ENCODE results near the gene XPR1. TPM values are rescaled to one million over a fixed set of nuclear protein-coding genes. Genes with fewer than 3 reads are reported as not detected.
A peak's percentile ranks its signal among the peaks of the same experiment; 100 is the strongest.

Gene XPR1
- total RNA-seq, 1 experiment from 2014 or later, result 16.8 TPM

GRCh38 chr1:180916771-180917170 lies 284.9 kb downstream of the XPR1 start:
- Histone ChIP-seq H3K4me2 (no peak overlapping the region), H3K36me3 (ENCODE audit: low read depth) (no peaks in the 10 kb centered on the region), H3K4me3 (no peak overlapping the region), H2AFZ (no peak overlapping the region), H3K27me3 (ENCODE audit: insufficient read depth, low read depth) (no peaks in the 10 kb centered on the region), H3K9me3 (ENCODE audit: insufficient read depth, low read depth) (no peaks in the 10 kb centered on the region), H3F3A (ENCODE audit: insufficient read depth, low read depth) (no peaks in the 10 kb centered on the region), H3K79me2 (ENCODE audit: low read depth) (no peaks in the 10 kb centered on the region), H3K27ac (no peak overlapping the region), H4K20me1 (ENCODE audit: insufficient read depth) (no peaks in the 10 kb centered on the region), H3K9me2 (ENCODE audit: insufficient read depth) (no peaks in the 10 kb centered on the region), H3K4me1 (replicated peaks; ENCODE audit: insufficient read depth) (no peaks in the 10 kb centered on the region)
- no TSS peak for BruUV-seq (replicated peaks)
- TF ChIP-seq CTCF (conservative IDR thresholded peaks at IDR 0.05) (no peak), EZH2 (IDR thresholded peaks at IDR 0.05; ENCODE audit: low read depth) (no peak)
- intact Hi-C loops (cut with micrococcal nuclease; ENCODE audit: unreplicated experiment), result no loop called here
- POLR2A ChIA-PET (ENCODE audit: unreplicated experiment), result no interaction called here
- CTCF ChIA-PET, result no interaction called here
- no peak for DNase-seq

- BruUV-seq (replicated peaks), result no TSS peak
- ChIA-PET CTCF (interaction anchor here (0.7 kb wide), 1 partner anchor 1400 kb away, joined by 5 read pairs; no protein-coding TSS in a partner anchor), POLR2A (ENCODE audit: unreplicated experiment) (interaction anchor here (0.6 to 0.7 kb wide), 2 partner anchors 355 to 845 kb away, joined by 4 to 5 read pairs; no protein-coding TSS in a partner anchor)
- no peaks in the 10 kb centered on the region for H3F3A ChIP-seq (ENCODE audit: insufficient read depth, low read depth)
- no peaks in the 10 kb centered on the region for H3K27me3 ChIP-seq (ENCODE audit: insufficient read depth, low read depth)
- TF ChIP-seq CTCF (conservative IDR thresholded peaks at IDR 0.05), result peak; percentile 32; the same call in 1 of the 2 replicates
- TF ChIP-seq EZH2 (IDR thresholded peaks at IDR 0.05; ENCODE audit: low read depth), result no peak
- H3K27ac ChIP-seq, result no peak overlapping the region
- H3K9me3 ChIP-seq (ENCODE audit: insufficient read depth, low read depth), result no peaks in the 10 kb centered on the region
- DNase-seq, result peak in 1 of 2 experiments; percentile 15
- no peaks in the 10 kb centered on the region for H3K4me1 ChIP-seq (replicated peaks; ENCODE audit: insufficient read depth)
- H3K36me3 ChIP-seq (ENCODE audit: low read depth), result no peaks in the 10 kb centered on the region
- no peaks in the 10 kb centered on the region for H4K20me1 ChIP-seq (ENCODE audit: insufficient read depth)
- no peak overlapping the region for H3K4me3 ChIP-seq
- no peaks in the 10 kb centered on the region for H3K9me2 ChIP-seq (ENCODE audit: insufficient read depth)
- no peak overlapping the region for H3K4me2 ChIP-seq
- no peaks in the 10 kb centered on the region for H3K79me2 ChIP-seq (ENCODE audit: low read depth)
- H2AFZ ChIP-seq, result no peak overlapping the region
- intact Hi-C loops (cut with micrococcal nuclease; ENCODE audit: unreplicated experiment), result no loop called here
Observed at GRCh38 chr1:180917306-180918065, 285.7 kb downstream of the XPR1 start.

- no peak for DNase-seq
- no peaks in the 10 kb centered on the region for H3K9me3 ChIP-seq (ENCODE audit: insufficient read depth, low read depth)
- TF ChIP-seq CTCF (conservative IDR thresholded peaks at IDR 0.05) (no peak), EZH2 (IDR thresholded peaks at IDR 0.05; ENCODE audit: low read depth) (no peak)
- H3K27me3 ChIP-seq (ENCODE audit: insufficient read depth, low read depth), result no peaks in the 10 kb centered on the region
- no peaks in the 10 kb centered on the region for H3K79me2 ChIP-seq (ENCODE audit: low read depth)
- intact Hi-C loops (cut with micrococcal nuclease; ENCODE audit: unreplicated experiment), result no loop called here
- H3K36me3 ChIP-seq (ENCODE audit: low read depth), result no peaks in the 10 kb centered on the region
- H3F3A ChIP-seq (ENCODE audit: insufficient read depth, low read depth), result no peaks in the 10 kb centered on the region
- ChIA-PET CTCF (no interaction called here), POLR2A (ENCODE audit: unreplicated experiment) (no interaction called here)
- H3K9me2 ChIP-seq (ENCODE audit: insufficient read depth), result no peaks in the 10 kb centered on the region
- no peak overlapping the region for H2AFZ ChIP-seq
- H3K4me2 ChIP-seq, result no peak overlapping the region
- H3K4me1 ChIP-seq (replicated peaks; ENCODE audit: insufficient read depth), result peaks cover 10% of the 10 kb centered on the region
- H3K4me3 ChIP-seq, result no peak overlapping the region
- H3K27ac ChIP-seq, result no peak overlapping the region
- BruUV-seq (replicated peaks), result no TSS peak
- no peaks in the 10 kb centered on the region for H4K20me1 ChIP-seq (ENCODE audit: insufficient read depth)
Observed at GRCh38 chr1:180918519-180918918, 286.7 kb downstream of the XPR1 start.

All from PC-9 (cell line).